PFSK-1 (cell line): ENCODE results near the gene ZNF655.

Experiments
- FOXP2 ChIP-seq: optimal IDR thresholded peaks from 2 replicates; pipeline ENCODE3; 2011; ENCODE audit warnings: borderline replicate concordance, control low read depth, inconsistent platforms; ENCODE audit not compliant: insufficient read depth; ENCODE audit errors: extremely low read length, extremely low read depth
- POLR2AphosphoS5 ChIP-seq: IDR thresholded peaks from 2 replicates; pipeline ENCODE4 v1.6.1; 2012; ENCODE audit warnings: low read depth, mild to moderate bottlenecking, control low read depth, low read length, moderate library complexity
- SIN3A ChIP-seq: IDR thresholded peaks from 2 replicates; pipeline ENCODE4 v1.6.1; 2012; ENCODE audit warnings: mild to moderate bottlenecking, low read length, moderate library complexity, borderline replicate concordance; ENCODE audit not compliant: insufficient read depth
- TAF1 ChIP-seq: IDR thresholded peaks from 2 replicates; pipeline ENCODE4 v1.6.1; 2012; ENCODE audit warnings: low read length, control low read depth, borderline replicate concordance; ENCODE audit not compliant: insufficient read depth
- TF ChIP-seq, protein P1 (sequence below), 2 experiments: IDR thresholded peaks; 2 replicates each; pipeline versions ENCODE4 v1.6.1 to v1.8.0; 2011 to 2012; ENCODE audit warnings: low read depth in 2 of 2, low read length in 2 of 2, control low read depth in 1 of 2, inconsistent platforms in 1 of 2, mild to moderate bottlenecking in 1 of 2, moderate library complexity in 1 of 2; ENCODE audit not compliant: insufficient read depth in 1 of 2

Gene ZNF655

DNA sequence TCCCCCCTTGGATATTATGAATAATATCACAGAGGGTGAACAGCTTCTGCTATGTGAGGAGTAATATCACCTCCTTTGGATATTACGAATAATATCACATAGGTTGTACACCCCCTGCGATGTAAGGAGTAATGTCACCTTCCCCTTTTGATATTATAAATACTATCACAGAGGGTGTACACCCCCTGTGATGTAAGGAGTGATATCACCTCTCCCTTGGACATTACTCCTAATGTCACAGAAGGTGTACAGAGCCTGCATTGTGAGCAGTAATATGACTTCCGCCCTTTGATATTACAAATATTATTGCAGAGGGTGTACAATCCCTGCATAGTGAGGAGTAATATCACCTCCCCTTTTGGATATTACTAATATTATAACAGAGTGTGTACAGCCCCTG lies 30.4 kb downstream of the ZNF655 start:
- TF ChIP-seq FOXP2 (no peak), TAF1 (no peak), POLR2AphosphoS5 (no peak)

DNA sequence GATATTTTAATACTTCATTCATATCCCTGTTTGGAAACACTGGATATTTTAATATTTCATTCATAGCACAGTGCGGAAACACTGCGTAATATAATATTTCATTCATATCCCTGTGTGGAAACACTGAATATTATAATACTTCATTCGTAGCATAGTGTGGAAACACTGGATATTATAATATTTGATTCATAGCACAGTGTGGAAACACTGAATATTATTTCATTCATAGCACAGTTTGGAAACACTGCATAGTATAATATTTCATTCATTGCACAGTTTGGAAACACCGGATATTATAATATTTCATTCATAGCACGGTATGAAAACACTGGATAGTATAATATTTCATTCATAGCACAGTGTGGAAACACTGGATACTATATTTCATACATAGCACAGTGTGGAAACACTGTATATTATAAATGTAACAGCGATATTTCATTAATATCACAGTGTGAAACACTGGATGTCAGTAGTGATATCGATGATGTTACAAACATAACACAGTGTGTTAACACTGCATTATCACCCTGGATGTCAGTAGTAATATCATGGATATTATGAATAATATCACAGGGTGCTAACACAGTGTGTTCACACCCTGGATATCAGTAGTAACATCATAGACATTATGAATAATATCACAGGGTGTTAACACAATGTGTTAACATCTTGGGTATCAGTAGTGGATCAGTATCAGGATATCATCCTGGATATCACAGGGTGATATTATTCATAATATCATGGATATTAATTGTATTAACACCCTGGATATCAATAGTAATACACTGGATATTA lies 36.7 kb downstream of the ZNF655 start:
- TF ChIP-seq, protein P1, sequence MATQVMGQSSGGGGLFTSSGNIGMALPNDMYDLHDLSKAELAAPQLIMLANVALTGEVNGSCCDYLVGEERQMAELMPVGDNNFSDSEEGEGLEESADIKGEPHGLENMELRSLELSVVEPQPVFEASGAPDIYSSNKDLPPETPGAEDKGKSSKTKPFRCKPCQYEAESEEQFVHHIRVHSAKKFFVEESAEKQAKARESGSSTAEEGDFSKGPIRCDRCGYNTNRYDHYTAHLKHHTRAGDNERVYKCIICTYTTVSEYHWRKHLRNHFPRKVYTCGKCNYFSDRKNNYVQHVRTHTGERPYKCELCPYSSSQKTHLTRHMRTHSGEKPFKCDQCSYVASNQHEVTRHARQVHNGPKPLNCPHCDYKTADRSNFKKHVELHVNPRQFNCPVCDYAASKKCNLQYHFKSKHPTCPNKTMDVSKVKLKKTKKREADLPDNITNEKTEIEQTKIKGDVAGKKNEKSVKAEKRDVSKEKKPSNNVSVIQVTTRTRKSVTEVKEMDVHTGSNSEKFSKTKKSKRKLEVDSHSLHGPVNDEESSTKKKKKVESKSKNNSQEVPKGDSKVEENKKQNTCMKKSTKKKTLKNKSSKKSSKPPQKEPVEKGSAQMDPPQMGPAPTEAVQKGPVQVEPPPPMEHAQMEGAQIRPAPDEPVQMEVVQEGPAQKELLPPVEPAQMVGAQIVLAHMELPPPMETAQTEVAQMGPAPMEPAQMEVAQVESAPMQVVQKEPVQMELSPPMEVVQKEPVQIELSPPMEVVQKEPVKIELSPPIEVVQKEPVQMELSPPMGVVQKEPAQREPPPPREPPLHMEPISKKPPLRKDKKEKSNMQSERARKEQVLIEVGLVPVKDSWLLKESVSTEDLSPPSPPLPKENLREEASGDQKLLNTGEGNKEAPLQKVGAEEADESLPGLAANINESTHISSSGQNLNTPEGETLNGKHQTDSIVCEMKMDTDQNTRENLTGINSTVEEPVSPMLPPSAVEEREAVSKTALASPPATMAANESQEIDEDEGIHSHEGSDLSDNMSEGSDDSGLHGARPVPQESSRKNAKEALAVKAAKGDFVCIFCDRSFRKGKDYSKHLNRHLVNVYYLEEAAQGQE (IDR thresholded peaks at IDR 0.05; ENCODE audit: insufficient read depth in 1 of 2, low read depth in 2 of 2, low read length in 2 of 2) = no peak
- TF ChIP-seq POLR2AphosphoS5 = no peak
- TF ChIP-seq TAF1 = no peak
- TF ChIP-seq SIN3A = no peak
- no peak for TF ChIP-seq FOXP2

DNA sequence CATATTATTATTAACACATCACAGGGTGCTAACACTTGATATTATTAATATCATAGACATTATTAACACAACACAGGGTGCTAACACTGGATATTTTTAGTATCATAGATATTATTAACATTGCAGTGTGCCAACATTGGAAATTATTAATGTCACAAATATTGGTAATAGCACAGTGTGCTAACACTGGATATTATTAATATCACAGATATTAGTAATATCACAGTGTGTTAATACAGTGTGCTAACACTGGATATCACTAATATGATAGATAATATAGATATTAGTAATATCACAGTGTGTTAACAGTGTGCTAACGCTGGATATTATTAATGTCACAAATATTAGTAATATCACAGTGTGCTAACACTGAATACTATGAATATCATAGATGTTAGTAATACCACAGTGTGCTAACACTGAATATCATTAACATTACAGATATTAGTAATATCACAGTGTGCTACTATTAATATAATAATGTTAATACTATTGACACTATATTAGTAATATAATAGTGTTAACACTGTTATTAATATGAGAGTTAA lies 38.0 kb downstream of the ZNF655 start:
- no peak for TF ChIP-seq POLR2AphosphoS5
- no peak for TF ChIP-seq SIN3A
- TF ChIP-seq TAF1 = no peak

DNA sequence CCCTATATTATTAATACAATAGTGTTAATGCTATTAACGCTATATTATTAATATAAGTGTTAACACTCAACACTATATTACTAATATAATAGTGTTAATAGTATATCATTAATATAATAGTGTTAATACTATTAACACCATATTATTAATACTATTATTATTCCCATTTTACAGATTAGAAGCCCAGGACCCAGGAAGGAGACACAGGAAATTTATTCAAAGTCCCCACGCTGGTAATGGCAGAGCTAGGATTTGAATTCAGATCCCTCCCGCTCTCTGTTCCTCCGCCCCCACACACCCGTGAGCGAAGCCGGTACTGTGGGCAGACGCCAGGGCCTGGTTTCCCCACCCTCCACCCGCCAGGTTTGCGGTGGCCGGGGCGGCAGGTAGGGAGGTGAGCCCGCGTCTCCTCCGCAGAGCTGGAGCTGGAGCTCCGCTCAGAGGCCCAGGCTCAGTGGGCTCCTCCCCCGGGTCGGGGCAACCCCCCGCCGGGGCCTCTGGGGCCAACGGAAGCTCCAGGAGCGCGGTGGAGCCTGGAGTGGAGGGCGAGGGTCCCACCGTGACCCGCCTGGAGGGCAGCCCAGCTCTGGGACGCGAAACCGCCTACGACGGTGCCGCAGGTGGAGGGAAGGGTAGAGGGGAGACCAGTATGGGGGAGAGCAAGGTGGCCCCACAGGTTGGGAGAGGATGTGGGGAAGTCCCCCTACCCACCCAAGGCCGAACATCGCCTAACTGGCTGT lies 39.5 kb downstream of the ZNF655 start, which contains the start of gene TMEM225B:
TSS of gene TMEM225B (plus strand) at position 506 of the 740 bp plus-strand sequence. CDS start 6,122 bp downstream, outside the sequence.
- TF ChIP-seq FOXP2 (no peak), TAF1 (no peak), SIN3A (no peak), POLR2AphosphoS5 (no peak)
- TF ChIP-seq, protein P1 (IDR thresholded peaks at IDR 0.05; ENCODE audit: insufficient read depth in 1 of 2, low read depth in 2 of 2, low read length in 2 of 2) = no peak

DNA sequence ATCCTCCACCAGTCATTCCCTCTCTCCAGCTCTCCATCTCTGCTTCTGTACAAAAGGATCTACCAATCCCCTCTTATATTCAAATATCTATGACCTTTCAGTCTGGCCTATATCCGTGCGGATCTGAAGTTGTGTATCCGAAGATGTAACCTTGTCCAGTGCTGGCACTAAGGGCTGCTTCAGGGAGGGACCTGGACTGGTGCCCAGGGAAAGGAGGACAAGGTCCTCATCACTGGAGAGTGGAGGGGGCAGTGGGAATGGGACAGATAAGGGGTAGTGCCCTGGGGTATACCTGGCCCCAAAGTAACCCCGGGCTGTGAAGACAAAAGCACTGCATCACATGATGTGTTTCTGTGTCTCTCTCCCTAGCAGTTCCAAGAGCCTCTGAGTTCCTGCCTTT lies 41.4 kb downstream of the ZNF655 start:
- no peak for TF ChIP-seq SIN3A
- no peak for TF ChIP-seq POLR2AphosphoS5
- TF ChIP-seq, protein P1 (IDR thresholded peaks at IDR 0.05; ENCODE audit: insufficient read depth in 1 of 2, low read depth in 2 of 2, low read length in 2 of 2) = no peak
- no peak for TF ChIP-seq FOXP2
- no peak for TF ChIP-seq TAF1
